B cell (primary cell): ENCODE results near the gene PTPN6.

Experiments
- EZH2 ChIP-seq: IDR thresholded peaks from 2 replicates; pipeline ENCODE4 v1.6.1; 2012; ENCODE audit warnings: borderline replicate concordance, low read depth, mild to moderate bottlenecking, moderate library complexity, low read length; ENCODE audit not compliant: insufficient read depth, poor library complexity, severe bottlenecking
- TF ChIP-seq, protein P1 (sequence below): fragments of 200-600 bp; IDR thresholded peaks from one replicate; pipeline ENCODE4 v1.8.0; 2022; ENCODE audit warnings: antibody characterized with exemption, mild to moderate bottlenecking

- TF ChIP-seq, protein P1, sequence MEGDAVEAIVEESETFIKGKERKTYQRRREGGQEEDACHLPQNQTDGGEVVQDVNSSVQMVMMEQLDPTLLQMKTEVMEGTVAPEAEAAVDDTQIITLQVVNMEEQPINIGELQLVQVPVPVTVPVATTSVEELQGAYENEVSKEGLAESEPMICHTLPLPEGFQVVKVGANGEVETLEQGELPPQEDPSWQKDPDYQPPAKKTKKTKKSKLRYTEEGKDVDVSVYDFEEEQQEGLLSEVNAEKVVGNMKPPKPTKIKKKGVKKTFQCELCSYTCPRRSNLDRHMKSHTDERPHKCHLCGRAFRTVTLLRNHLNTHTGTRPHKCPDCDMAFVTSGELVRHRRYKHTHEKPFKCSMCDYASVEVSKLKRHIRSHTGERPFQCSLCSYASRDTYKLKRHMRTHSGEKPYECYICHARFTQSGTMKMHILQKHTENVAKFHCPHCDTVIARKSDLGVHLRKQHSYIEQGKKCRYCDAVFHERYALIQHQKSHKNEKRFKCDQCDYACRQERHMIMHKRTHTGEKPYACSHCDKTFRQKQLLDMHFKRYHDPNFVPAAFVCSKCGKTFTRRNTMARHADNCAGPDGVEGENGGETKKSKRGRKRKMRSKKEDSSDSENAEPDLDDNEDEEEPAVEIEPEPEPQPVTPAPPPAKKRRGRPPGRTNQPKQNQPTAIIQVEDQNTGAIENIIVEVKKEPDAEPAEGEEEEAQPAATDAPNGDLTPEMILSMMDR: no peak
- TF ChIP-seq EZH2: no peak
These were observed 15.6 kb upstream of the PTPN6 start for GRCh38 chr12:6935371-6936193.
